DOHH2 (cell line): ENCODE results near the gene FAF2.

ENCODE experiments used
- EZH2phosphoT487 ChIP-seq: fragments of 200-600 bp; sonication (generic); IDR thresholded peaks from 2 replicates; pipeline ENCODE4 v1.6.1; 2017; ENCODE audit warnings: borderline replicate concordance, mild to moderate bottlenecking, antibody characterized with exemption, low read length, moderate library complexity, mixed read lengths
- TF ChIP-seq, protein P1 (sequence below): fragments of 200-600 bp; sonication (generic); IDR thresholded peaks from one replicate; pipeline ENCODE4 v1.5.1; 2014; ENCODE audit warnings: antibody characterized with exemption, mild to moderate bottlenecking, low read depth, low read length; ENCODE audit not compliant: poor library complexity, severe bottlenecking

GRCh38 chr5:176500511-176500910 lies 52.3 kb downstream of the FAF2 start:
- TF ChIP-seq, protein P1, sequence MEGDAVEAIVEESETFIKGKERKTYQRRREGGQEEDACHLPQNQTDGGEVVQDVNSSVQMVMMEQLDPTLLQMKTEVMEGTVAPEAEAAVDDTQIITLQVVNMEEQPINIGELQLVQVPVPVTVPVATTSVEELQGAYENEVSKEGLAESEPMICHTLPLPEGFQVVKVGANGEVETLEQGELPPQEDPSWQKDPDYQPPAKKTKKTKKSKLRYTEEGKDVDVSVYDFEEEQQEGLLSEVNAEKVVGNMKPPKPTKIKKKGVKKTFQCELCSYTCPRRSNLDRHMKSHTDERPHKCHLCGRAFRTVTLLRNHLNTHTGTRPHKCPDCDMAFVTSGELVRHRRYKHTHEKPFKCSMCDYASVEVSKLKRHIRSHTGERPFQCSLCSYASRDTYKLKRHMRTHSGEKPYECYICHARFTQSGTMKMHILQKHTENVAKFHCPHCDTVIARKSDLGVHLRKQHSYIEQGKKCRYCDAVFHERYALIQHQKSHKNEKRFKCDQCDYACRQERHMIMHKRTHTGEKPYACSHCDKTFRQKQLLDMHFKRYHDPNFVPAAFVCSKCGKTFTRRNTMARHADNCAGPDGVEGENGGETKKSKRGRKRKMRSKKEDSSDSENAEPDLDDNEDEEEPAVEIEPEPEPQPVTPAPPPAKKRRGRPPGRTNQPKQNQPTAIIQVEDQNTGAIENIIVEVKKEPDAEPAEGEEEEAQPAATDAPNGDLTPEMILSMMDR: no peak
- TF ChIP-seq EZH2phosphoT487: no peak
